Left lobe of liver (tissue), 2 donors: Measurements from ENCODE around the gene SKOR1. TPM values are rescaled to one million over a fixed set of nuclear protein-coding genes. Genes with fewer than 3 reads are reported as not detected.

Experiments used
- ATAC-seq: fragments of 200-7000 bp; cut with Tn5 transposase; one replicate; pipeline ENCODE4 v1.9.1; 2020; ENCODE audit warnings: mild to moderate bottlenecking, moderate library complexity
- DNase-seq: peaks from one replicate; pipeline ENCODE4 v3.0.0-alpha.2; 2020; ENCODE audit warnings: low spot score
- total RNA-seq: library from RNA; stranded (reverse); gene quantifications from one replicate; pipeline ENCODE4 v1.2.1, GENCODE V29; 2021
- donor health status: DM: no; HTN: no; CAD: no; lungs with moderate emphysema.
- donor health status: DM: no; HTN: yes; CAD: no.

SKOR1 gene
- total RNA-seq, 1 donor from 2014 or later: 0.13 TPM

DNA sequence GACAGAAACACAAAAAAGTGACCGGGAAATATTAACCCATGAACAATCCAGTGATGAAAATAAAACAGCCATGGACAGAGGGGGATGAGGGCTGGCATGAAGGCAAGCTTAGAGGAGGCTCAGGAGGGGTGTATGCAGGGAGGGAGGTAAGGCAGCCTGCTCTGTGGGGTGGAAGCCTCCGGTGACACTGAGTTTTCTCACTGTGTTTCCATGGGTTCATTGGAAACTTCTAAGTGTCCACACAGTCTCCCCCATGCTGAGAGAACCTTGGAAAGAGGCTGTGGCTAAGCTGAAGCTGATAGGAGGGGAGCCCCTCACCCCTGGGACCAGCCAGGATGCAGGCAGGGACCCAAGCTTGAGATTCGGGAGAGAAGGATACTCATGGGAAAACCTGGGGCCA is 6.8 kb upstream of the SKOR1 start:
- no peak for DNase-seq
- ATAC-seq: no peak

DNA sequence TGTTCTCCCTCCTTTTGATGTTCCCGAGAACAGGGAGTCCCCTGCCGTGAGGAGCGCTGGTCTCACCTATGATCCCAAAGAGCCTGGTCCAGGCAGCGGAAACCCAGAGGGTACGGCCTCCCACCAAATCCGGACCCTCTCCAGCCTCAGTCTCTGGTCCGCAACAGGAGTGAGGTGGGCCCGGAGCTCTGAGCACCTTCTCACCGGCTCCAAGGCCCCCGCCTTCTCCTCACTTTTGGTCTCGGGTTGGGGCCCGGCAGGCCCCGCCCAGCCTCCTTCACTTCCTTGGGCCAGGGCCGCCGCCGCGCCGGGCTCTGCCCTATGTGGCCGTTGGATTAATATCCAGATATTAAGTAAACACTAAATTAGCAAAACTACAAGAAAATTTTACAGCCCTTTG is 5.7 kb upstream of the SKOR1 start:
- no peak for ATAC-seq
- no peak for DNase-seq

DNA sequence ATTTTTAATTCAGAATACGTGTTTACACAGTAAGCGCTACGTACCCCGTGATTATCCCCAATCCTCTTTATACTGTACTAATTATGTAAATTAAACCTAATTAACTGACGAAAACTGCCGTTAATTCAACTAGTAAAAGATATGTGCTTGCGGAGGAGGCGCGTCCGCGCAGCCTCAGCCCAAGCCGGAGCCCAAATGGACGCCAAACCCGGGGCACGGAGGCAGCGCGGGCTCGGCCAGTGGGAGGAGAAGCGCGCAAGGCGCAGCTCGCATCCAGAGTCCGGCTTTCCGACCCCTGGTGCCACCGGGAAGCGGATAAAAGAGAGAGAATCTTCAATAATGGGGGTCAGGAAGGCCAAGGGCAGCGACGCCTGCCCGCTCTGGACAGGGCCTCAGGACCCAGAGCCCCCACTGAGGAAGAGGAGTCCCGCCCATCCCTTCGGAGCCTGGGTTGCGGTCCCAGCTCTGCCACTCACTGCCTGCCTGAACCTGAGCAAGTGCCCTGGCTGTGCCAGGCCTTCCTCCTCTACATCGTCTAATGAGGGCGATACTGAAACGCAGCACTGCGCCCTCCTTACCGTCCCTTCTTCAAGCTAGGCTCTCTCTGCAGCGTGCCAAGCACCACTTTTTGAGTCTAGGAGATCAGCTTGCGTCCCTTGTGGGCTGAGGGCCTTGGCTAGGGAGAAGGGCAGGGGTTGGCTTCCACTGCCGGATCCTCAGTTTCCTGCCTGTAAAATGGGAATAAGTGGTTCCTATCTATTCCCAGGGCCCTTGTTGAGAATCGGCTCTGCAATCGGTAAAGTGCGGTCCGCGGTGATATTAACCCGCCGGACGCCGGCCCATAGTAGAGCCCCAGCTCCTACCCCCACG is 5.0 kb upstream of the SKOR1 start:
- ATAC-seq: no peak
- no peak for DNase-seq

DNA sequence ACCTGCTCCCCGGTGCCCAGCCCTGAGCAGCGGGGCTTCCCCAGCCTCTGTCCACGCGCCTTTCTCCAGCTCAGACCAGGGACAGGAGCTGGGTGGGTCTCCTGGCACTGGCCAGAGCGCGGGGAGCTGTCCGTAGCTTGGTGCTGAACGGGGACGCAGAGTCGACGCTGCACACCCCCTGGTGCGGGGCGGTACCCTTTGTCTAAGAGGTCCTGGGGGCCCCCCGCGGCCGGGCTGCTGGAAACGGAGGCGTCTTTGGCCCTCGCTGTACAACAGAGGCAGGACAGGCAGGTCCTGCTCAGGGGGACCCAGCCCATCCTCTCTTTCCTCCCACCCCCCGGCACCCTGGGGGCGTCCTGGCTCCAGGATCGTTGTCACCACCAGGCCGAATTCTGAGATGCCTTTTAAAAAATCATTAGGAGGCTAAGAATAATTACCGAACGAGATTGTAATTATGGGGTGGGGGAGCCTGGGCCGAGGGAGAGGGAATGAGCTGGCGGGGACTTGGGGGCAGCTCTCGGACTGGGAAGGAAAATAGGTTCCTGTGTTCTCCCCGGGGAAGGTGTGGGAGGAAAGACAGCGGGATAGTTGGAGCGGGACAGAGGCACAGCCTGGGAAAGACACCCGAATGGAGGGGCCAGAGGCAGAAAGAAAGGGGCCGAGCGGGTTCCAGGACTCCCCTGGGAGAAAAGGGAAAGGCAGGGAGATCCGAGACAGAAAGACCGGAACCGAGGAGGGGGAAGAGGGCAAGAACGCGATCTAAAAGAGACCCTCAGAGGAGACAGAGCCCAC is 4.1 kb upstream of the SKOR1 start:
- ATAC-seq: peak; percentile 70

GRCh38 chr15:67821784-67822440 is 3.4 kb upstream of the SKOR1 start:
- ATAC-seq (no peak), DNase-seq (no peak)

More for the DNA sequence above, 4.1 kb upstream of the SKOR1 start:
- DNase-seq: no peak

DNA sequence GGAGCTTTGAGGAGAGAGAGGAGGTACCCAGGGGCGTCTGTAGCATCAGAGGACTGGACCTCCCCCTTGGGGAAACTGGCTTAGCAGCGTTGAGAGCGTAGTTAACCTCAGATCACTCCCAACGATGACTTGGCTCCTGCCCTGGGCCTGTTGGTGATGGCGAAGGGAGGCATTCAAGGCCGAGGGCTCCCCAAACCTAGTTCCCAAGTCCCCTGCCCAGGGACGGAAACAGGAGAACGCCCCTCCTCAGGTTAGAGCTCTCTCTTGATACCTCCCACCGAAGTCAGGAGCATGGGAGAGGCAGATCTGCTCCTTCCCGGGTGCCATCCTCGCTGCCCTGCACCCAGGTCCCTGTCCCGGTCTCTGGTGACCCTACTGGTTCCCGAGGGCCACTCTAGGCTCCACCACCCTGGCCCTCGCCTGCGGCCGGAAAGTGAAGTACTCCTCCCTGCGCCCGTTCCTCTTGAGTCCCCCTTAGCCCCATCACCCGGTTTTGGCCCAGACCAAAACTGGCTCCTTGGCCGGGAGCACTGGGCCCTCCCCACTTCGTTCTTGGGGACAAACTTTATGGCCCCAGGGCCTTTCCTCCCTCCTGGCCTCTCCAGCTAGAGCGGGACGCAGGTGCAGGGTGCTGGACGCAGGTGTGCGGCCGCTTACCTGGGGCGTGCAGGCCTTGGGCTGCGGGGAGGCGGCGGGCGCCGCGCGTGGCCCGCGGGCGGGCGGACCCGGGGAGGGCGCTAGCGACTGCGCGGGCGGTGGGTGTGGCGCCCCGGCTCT is 2.6 kb upstream of the SKOR1 start:
- ATAC-seq (no peak), DNase-seq (no peak)

DNA sequence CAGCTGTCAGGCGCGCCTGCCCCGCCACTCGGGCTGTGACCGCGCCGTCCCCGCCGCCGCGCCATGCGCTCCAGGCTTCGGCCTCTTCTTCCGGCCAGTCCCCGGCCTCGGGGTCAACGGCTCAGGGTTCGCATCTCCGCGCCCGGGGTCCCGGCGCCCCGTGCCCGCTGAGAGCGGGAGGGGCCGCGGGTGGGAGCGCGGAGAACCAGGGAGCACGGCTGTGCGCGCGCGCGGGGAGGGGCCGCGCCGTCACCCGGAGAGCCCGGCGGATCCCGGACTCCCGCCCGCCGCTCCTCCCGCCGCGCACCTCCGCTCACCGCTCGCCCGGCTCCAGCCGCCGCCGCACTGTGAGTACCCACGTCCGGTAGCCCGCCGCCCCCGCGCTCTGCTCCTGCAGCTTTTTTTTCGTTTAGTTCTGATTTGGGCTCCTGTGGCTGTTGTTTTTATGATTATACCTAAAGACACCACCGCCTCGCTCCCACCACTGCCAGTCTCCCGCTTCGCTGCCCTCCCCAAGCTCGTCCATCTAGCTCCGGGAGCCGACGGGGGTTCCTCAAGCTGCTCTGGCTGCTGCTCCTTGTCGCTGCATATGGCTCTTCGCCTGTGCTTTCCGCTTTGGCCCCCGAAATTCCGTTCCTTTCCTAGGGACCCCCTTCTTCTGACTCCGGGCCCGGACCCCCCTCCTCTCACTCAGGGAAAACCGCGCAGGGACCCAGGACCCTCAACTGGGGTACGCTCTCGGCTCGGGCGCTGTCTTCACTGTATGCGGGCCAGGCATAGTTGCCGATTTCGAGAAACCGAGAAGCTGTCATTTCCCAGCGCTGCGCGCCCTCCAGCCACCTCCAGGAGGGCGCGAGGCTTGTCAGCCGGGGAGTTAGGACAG is 1.8 kb upstream of the SKOR1 start:
- DNase-seq (no peak), ATAC-seq (no peak)

- ATAC-seq (no peak), DNase-seq (no peak)
These were observed 926 bp upstream of the SKOR1 start for GRCh38 chr15:67824197-67824968.

- no peak for ATAC-seq
These were observed 790 bp downstream of the SKOR1 start for GRCh38 chr15:67825881-67826716.

GRCh38 chr15:67826717-67827561 is 1.6 kb downstream of the SKOR1 start:
- no peak for DNase-seq
- ATAC-seq: peak; percentile 14

More at GRCh38 chr15:67825881-67826716, 790 bp downstream of the SKOR1 start:
- no peak for DNase-seq

DNA sequence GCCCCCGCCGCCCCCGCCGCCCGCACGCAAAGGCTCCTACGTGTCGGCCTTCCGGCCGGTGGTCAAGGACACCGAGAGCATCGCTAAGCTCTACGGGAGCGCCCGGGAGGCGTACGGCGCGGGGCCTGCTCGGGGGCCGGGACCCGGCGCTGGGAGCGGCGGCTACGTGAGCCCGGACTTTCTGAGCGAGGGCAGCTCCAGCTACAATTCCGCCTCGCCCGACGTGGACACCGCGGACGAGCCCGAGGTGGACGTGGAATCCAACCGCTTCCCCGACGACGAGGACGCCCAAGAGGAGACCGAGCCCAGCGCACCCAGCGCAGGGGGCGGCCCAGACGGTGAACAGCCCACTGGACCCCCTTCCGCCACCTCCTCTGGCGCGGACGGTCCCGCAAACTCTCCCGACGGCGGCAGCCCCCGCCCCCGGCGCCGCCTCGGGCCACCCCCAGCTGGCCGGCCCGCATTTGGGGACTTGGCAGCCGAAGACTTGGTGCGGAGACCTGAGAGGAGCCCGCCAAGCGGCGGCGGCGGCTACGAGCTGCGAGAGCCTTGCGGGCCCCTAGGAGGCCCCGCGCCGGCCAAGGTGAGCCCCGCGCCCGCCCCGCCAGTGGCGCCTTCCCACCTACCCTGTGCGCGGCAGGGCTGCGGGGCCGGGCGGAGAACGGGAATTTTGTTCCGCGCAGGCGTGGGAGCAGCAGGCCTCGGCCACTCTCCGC is 2.4 kb downstream of the SKOR1 start:
- DNase-seq (no peak), ATAC-seq (no peak)

DNA sequence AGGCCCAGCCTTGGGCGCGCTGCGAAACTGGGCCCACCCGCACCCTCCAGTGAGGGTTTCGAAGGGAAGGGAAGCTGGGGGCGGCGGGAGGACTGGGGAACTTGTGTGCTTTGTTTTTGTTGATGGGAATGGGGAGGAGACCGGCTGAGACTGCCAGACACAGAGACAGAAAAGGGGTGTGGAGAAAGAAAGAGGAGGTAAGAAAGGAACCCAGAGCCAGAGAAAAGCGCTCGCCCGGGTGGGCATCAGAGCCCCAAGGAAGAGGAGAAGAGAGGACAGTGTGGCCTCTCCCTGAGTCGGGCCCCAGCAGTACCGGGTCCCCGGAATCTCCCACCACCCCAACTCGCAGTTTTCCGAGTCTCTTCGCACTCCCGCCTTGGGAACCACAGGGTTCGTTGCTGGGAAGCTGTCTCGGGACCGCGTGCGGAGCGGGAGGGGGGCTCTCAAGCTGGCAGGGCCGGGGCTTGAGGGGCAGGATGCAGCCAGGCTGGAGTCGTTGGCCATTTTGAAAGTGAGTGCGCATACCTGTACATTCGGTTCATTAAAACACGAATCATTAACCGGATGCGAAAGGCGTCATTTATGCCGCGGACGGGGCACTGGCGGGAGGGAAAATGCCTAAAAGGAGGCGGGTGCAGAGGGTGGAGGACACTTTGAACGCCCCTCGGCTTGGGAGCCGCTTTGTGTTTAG is 3.1 kb downstream of the SKOR1 start:
- ATAC-seq (no peak), DNase-seq (no peak)

GRCh38 chr15:67828969-67829646 is 3.8 kb downstream of the SKOR1 start:
- no peak for ATAC-seq
- no peak for DNase-seq

GRCh38 chr15:67829647-67830504 is 4.6 kb downstream of the SKOR1 start:
- no peak for DNase-seq

More at GRCh38 chr15:67829647-67830504, 4.6 kb downstream of the SKOR1 start:
- ATAC-seq: no peak
